Activated CD4-positive, alpha-beta T cell treated with anti-CD3 and anti-CD28 coated beads, Interleukin-2, amount 10 ng/mL, durations not matched to agents 24 days and 14 days (primary cell): Measurements from ENCODE around the gene GANC. TPM values are rescaled to one million over a fixed set of nuclear protein-coding genes. Genes with fewer than 3 reads are reported as not detected.

Experiments used
- DNase-seq: peaks from one replicate; pipeline ENCODE4 v3.0.0; 2022
- H3K27ac Mint-ChIP-seq: one replicate; pipeline ENCODE4 v1.8.0; 2022; ENCODE audit warnings: mild to moderate bottlenecking, mixed read lengths
- H3K27me3 Mint-ChIP-seq: one replicate; pipeline ENCODE4 v1.8.0; 2022; ENCODE audit warnings: mixed read lengths
- H3K36me3 Mint-ChIP-seq: one replicate; pipeline ENCODE4 v1.8.0; 2022; ENCODE audit warnings: low read depth, mild to moderate bottlenecking, mixed read lengths
- H3K4me1 Mint-ChIP-seq: one replicate; pipeline ENCODE4 v1.8.0; 2021; ENCODE audit warnings: mixed read lengths
- H3K4me3 Mint-ChIP-seq: one replicate; pipeline ENCODE4 v1.8.0; 2022; ENCODE audit warnings: mild to moderate bottlenecking, moderate library complexity, mixed read lengths
- H3K9me3 Mint-ChIP-seq: one replicate; pipeline ENCODE4 v1.8.0; 2021; ENCODE audit warnings: mixed read lengths
- intact Hi-C: fragments of 100-400 bp; cut with micrococcal nuclease; formaldehyde crosslinking; loops from one replicate; pipeline ENCODE4 v1.15.1; 2023
- total RNA-seq: library from RNA; stranded (reverse); gene quantifications from 2 replicates; pipeline ENCODE4 v1.2.3, GENCODE V29; 2022

Gene GANC
- total RNA-seq, 1 donor from 2014 or later, result 15.0 TPM

GRCh38 chr15:42363487-42363886 is 90.5 kb downstream of the GANC start:
- no peak for DNase-seq
- Mint-ChIP-seq H3K27me3 (no peaks in the 10 kb centered on the region), H3K4me3 (no peak overlapping the region), H3K9me3 (no peaks in the 10 kb centered on the region), H3K4me1 (peaks cover 2% of the 10 kb centered on the region), H3K36me3 (no peaks in the 10 kb centered on the region), H3K27ac (no peak overlapping the region)
- intact Hi-C loops, result no loop called here

- Mint-ChIP-seq H3K4me1 (peaks cover 2% of the 10 kb centered on the region), H3K27me3 (no peaks in the 10 kb centered on the region), H3K27ac (no peak overlapping the region), H3K9me3 (no peaks in the 10 kb centered on the region), H3K36me3 (no peaks in the 10 kb centered on the region), H3K4me3 (no peak overlapping the region)
- intact Hi-C loops, result no loop called here
- DNase-seq, result no peak
Observed at GRCh38 chr15:42363942-42364341, 90.9 kb downstream of the GANC start.

GRCh38 chr15:42364529-42364928 is 91.5 kb downstream of the GANC start:
- no peaks in the 10 kb centered on the region for H3K36me3 Mint-ChIP-seq
- intact Hi-C loops, result no loop called here
- DNase-seq, result no peak
- H3K9me3 Mint-ChIP-seq, result no peaks in the 10 kb centered on the region
- H3K4me1 Mint-ChIP-seq, result peaks cover 2% of the 10 kb centered on the region
- H3K27ac Mint-ChIP-seq, result no peak overlapping the region
- H3K27me3 Mint-ChIP-seq, result no peaks in the 10 kb centered on the region
- no peak overlapping the region for H3K4me3 Mint-ChIP-seq

- no peaks in the 10 kb centered on the region for H3K9me3 Mint-ChIP-seq
- no peak overlapping the region for H3K27ac Mint-ChIP-seq
- peaks cover 2% of the 10 kb centered on the region for H3K4me1 Mint-ChIP-seq
- H3K36me3 Mint-ChIP-seq, result no peaks in the 10 kb centered on the region
- DNase-seq, result no peak
- H3K27me3 Mint-ChIP-seq, result no peaks in the 10 kb centered on the region
- H3K4me3 Mint-ChIP-seq, result no peak overlapping the region
- intact Hi-C loops, result no loop called here
Observed at GRCh38 chr15:42365921-42366550, 93.0 kb downstream of the GANC start.

- no peak overlapping the region for H3K27ac Mint-ChIP-seq
Observed at GRCh38 chr15:42367041-42367440, 94.0 kb downstream of the GANC start.

GRCh38 chr15:42368096-42368495 is 95.1 kb downstream of the GANC start:
- no peak overlapping the region for H3K4me3 Mint-ChIP-seq
- no peak overlapping the region for H3K27ac Mint-ChIP-seq
- DNase-seq, result no peak
- H3K9me3 Mint-ChIP-seq, result no peaks in the 10 kb centered on the region
- no peaks in the 10 kb centered on the region for H3K27me3 Mint-ChIP-seq
- no peaks in the 10 kb centered on the region for H3K4me1 Mint-ChIP-seq
- no peaks in the 10 kb centered on the region for H3K36me3 Mint-ChIP-seq
- intact Hi-C loops, result no loop called here

More at GRCh38 chr15:42367041-42367440, 94.0 kb downstream of the GANC start:
- intact Hi-C loops, result no loop called here
- no peaks in the 10 kb centered on the region for H3K27me3 Mint-ChIP-seq
- H3K4me3 Mint-ChIP-seq, result no peak overlapping the region
- no peak for DNase-seq
- no peaks in the 10 kb centered on the region for H3K36me3 Mint-ChIP-seq
- H3K4me1 Mint-ChIP-seq, result no peaks in the 10 kb centered on the region
- H3K9me3 Mint-ChIP-seq, result no peaks in the 10 kb centered on the region

- no peaks in the 10 kb centered on the region for H3K27me3 Mint-ChIP-seq
- H3K36me3 Mint-ChIP-seq, result no peaks in the 10 kb centered on the region
- H3K4me3 Mint-ChIP-seq, result no peak overlapping the region
- H3K9me3 Mint-ChIP-seq, result no peaks in the 10 kb centered on the region
- intact Hi-C loops, result no loop called here
- H3K4me1 Mint-ChIP-seq, result no peaks in the 10 kb centered on the region
- H3K27ac Mint-ChIP-seq, result no peak overlapping the region
- DNase-seq, result no peak
Observed at GRCh38 chr15:42371096-42371495, 98.1 kb downstream of the GANC start.

GRCh38 chr15:42373274-42373673 is 100.3 kb downstream of the GANC start:
- H3K4me1 Mint-ChIP-seq, result no peaks in the 10 kb centered on the region
- H3K4me3 Mint-ChIP-seq, result no peak overlapping the region
- intact Hi-C loops, result no loop called here
- no peaks in the 10 kb centered on the region for H3K27me3 Mint-ChIP-seq
- DNase-seq, result no peak
- no peaks in the 10 kb centered on the region for H3K36me3 Mint-ChIP-seq
- no peak overlapping the region for H3K27ac Mint-ChIP-seq
- peaks cover 4% of the 10 kb centered on the region for H3K9me3 Mint-ChIP-seq

GRCh38 chr15:42373936-42374335 is 100.9 kb downstream of the GANC start:
- H3K4me3 Mint-ChIP-seq, result no peak overlapping the region
- peaks cover 2% of the 10 kb centered on the region for H3K27me3 Mint-ChIP-seq
- intact Hi-C loops, result no loop called here
- no peak overlapping the region for H3K27ac Mint-ChIP-seq
- H3K9me3 Mint-ChIP-seq, result peaks cover 4% of the 10 kb centered on the region
- H3K36me3 Mint-ChIP-seq, result no peaks in the 10 kb centered on the region
- no peak for DNase-seq
- H3K4me1 Mint-ChIP-seq, result no peaks in the 10 kb centered on the region

- Mint-ChIP-seq H3K27ac (no peak overlapping the region), H3K36me3 (no peaks in the 10 kb centered on the region), H3K27me3 (peaks cover 2% of the 10 kb centered on the region), H3K9me3 (peaks cover 4% of the 10 kb centered on the region), H3K4me1 (no peaks in the 10 kb centered on the region), H3K4me3 (no peak overlapping the region)
- intact Hi-C loops, result no loop called here
- no peak for DNase-seq
Observed at GRCh38 chr15:42374810-42375209, 101.8 kb downstream of the GANC start.

- H3K27ac Mint-ChIP-seq, result no peak overlapping the region
- H3K27me3 Mint-ChIP-seq, result peaks cover 2% of the 10 kb centered on the region
- no peak for DNase-seq
- H3K4me1 Mint-ChIP-seq, result no peaks in the 10 kb centered on the region
- peaks cover 4% of the 10 kb centered on the region for H3K9me3 Mint-ChIP-seq
- H3K4me3 Mint-ChIP-seq, result no peak overlapping the region
- H3K36me3 Mint-ChIP-seq, result no peaks in the 10 kb centered on the region
- intact Hi-C loops, result no loop called here
Observed at GRCh38 chr15:42375252-42375651, 102.3 kb downstream of the GANC start.

- H3K9me3 Mint-ChIP-seq, result peaks cover 4% of the 10 kb centered on the region
- intact Hi-C loops, result no loop called here
- no peaks in the 10 kb centered on the region for H3K36me3 Mint-ChIP-seq
Observed at GRCh38 chr15:42375941-42376340, 102.9 kb downstream of the GANC start.

GRCh38 chr15:42378011-42378410 is 105.0 kb downstream of the GANC start:
- peaks cover 2% of the 10 kb centered on the region for H3K27me3 Mint-ChIP-seq
- no peak overlapping the region for H3K27ac Mint-ChIP-seq
- no peak overlapping the region for H3K4me3 Mint-ChIP-seq
- DNase-seq, result no peak
- peaks cover 4% of the 10 kb centered on the region for H3K9me3 Mint-ChIP-seq
- no peaks in the 10 kb centered on the region for H3K4me1 Mint-ChIP-seq
- intact Hi-C loops, result no loop called here
- no peaks in the 10 kb centered on the region for H3K36me3 Mint-ChIP-seq

More at GRCh38 chr15:42375941-42376340, 102.9 kb downstream of the GANC start:
- no peak overlapping the region for H3K27ac Mint-ChIP-seq
- no peaks in the 10 kb centered on the region for H3K4me1 Mint-ChIP-seq
- DNase-seq, result no peak
- peaks cover 2% of the 10 kb centered on the region for H3K27me3 Mint-ChIP-seq
- no peak overlapping the region for H3K4me3 Mint-ChIP-seq

GRCh38 chr15:42384597-42384996 is 111.6 kb downstream of the GANC start:
- H3K4me3 Mint-ChIP-seq, result no peak overlapping the region
- no peak overlapping the region for H3K27ac Mint-ChIP-seq
- H3K9me3 Mint-ChIP-seq, result no peaks in the 10 kb centered on the region
- H3K4me1 Mint-ChIP-seq, result no peaks in the 10 kb centered on the region
- DNase-seq, result no peak
- no peaks in the 10 kb centered on the region for H3K36me3 Mint-ChIP-seq
- intact Hi-C loops, result no loop called here
- H3K27me3 Mint-ChIP-seq, result no peaks in the 10 kb centered on the region
